GM12865 (cell line): ENCODE measurements around the gene CCRL2.
A peak's percentile ranks its signal among the peaks of the same experiment; 100 is the strongest.

ENCODE experiments used
- DNase-seq: peaks from one replicate; pipeline ENCODE4 v3.0.0; 2010; ENCODE audit warnings: low read depth
- H3K4me3 ChIP-seq: 2 replicates; pipeline ENCODE4 v1.5.1; 2011; ENCODE audit warnings: mild to moderate bottlenecking, low read depth, low read length, control low read depth
- CTCF ChIP-seq: IDR thresholded peaks from 2 replicates; pipeline ENCODE4 v1.5.1; 2011; ENCODE audit warnings: low read length, control low read depth, low read depth, inconsistent platforms; ENCODE audit not compliant: insufficient read depth; ENCODE audit errors: missing control alignments

Gene CCRL2

DNA sequence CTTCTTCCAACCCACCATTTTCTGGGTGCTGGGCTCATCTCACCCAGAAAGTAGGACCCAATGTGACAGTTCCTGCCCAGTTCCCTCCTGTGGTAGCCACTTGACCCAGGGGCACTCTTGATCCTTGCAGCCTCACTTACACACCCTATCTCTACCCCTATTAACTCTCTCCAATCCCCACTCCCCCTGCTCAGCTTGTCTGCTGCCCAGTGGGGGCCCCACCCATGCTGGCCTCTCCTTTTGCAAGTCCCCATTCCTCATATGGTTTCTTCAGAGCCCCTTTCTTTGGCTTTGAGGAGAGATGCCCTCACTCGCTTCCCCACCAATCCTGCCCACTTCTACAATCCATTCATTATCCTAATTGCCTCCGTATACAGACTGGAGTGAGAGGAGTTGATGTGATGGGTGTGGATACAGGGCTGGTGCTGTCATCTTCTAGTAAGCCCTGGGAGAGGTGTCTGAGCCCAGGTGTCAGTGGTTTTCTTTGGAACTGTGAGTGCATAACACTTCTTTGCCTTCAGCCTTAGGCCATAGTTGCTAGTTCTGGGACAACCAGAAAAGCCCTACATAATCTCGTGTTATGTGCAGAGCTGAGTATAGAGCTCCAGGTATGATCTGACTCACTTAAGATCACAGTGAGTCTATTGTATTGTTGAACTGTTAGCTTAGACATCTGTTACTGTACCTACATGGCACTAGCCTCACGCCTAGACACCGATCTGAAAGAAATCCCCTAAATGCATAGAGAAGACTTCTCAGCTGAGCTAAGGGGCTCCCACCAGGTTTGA is 41.1 kb upstream of the CCRL2 start:
- DNase-seq = no peak
- H3K4me3 ChIP-seq = no peak overlapping the region
- no peak for TF ChIP-seq CTCF

DNA sequence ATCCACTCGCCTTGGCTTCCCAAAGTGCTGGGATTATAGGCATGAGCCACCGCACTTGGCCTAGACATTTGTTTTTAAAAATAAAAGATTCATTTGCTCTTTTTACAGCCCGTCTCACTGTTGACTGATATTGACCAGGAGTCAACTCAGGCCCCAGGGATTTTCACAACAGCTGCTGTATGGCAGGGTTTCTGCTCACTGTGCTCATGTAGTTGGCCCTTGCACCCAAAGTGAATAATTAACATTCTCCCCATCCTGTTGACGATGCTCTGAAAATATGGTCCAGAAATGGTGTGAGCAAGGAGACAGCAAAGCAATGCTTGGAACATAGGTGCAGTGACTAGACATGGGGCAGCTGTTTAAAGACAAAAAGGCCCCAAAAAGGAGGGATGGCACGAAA is 39.2 kb upstream of the CCRL2 start:
- no peak for DNase-seq
- TF ChIP-seq CTCF = no peak
- H3K4me3 ChIP-seq = no peak overlapping the region

- DNase-seq = peak; percentile 89
- no peak overlapping the region for H3K4me3 ChIP-seq
- TF ChIP-seq CTCF = peak; percentile 61
These were observed 38.5 kb upstream of the CCRL2 start for GRCh38 chr3:46368569-46368968.

GRCh38 chr3:46369151-46369550 is 37.9 kb upstream of the CCRL2 start:
- no peak for TF ChIP-seq CTCF
- no peak overlapping the region for H3K4me3 ChIP-seq
- no peak for DNase-seq

GRCh38 chr3:46369675-46370132 is 37.4 kb upstream of the CCRL2 start:
- TF ChIP-seq CTCF = no peak
- no peak overlapping the region for H3K4me3 ChIP-seq
- DNase-seq = peak; percentile 75

DNA sequence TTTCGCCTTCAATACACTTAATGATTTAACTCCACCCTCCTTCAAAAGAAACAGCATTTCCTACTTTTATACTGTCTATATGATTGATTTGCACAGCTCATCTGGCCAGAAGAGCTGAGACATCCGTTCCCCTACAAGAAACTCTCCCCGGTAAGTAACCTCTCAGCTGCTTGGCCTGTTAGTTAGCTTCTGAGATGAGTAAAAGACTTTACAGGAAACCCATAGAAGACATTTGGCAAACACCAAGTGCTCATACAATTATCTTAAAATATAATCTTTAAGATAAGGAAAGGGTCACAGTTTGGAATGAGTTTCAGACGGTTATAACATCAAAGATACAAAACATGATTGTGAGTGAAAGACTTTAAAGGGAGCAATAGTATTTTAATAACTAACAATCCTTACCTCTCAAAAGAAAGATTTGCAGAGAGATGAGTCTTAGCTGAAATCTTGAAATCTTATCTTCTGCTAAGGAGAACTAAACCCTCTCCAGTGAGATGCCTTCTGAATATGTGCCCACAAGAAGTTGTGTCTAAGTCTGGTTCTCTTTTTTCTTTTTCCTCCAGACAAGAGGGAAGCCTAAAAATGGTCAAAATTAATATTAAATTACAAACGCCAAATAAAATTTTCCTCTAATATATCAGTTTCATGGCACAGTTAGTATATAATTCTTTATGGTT is 36.1 kb upstream of the CCRL2 start, which contains the start of gene CCR5:
TSS of gene CCR5 (plus strand) at position 108 of the 680 bp plus-strand sequence. CDS start 1,957 bp downstream, outside the sequence.
- TF ChIP-seq CTCF = no peak
- peak; percentile 71 for DNase-seq
- H3K4me3 ChIP-seq = no peak within 1 kb of the TSS
